Measurements from ENCODE around the gene HP. TPM values are rescaled to one million over a fixed set of nuclear protein-coding genes. Genes with fewer than 3 reads are reported as not detected.

Gene HP
- total and polyA plus RNA-seq, 2 of the 4 experiments (the other 2 are of a cell fraction) = not detected

- ChIA-PET POLR2A (ENCODE audit: unreplicated experiment) (no interaction called here), CTCF (no interaction called here)
- H2AFZ ChIP-seq (replicated peaks; ENCODE audit: low read length, poor library complexity) = no peak overlapping the region
- no peaks in the 10 kb centered on the region for H4K20me1 ChIP-seq (ENCODE audit: insufficient read depth, low read length)
- H3K14ac ChIP-seq (replicated peaks; ENCODE audit: low read depth, low read length) = no peak overlapping the region
- H3K4me1 ChIP-seq (ENCODE audit: control insufficient read depth, insufficient read depth, low read length) = no peaks in the 10 kb centered on the region
- no peak overlapping the region for H3K4me3 ChIP-seq (ENCODE audit: insufficient read depth, low read depth, low read length)
- H3K9ac ChIP-seq (ENCODE audit: low read depth, low read length) = no peak overlapping the region
- H3K79me1 ChIP-seq (ENCODE audit: low read depth in 1 of 2, low read length in 2 of 2) = no peaks in the 10 kb centered on the region
- no peak overlapping the region for H2AK5ac ChIP-seq (ENCODE audit: low read depth, low read length)
- dilution Hi-C loops (cut with HindIII; ENCODE audit: low sequenced_read_pairs, unreplicated experiment) = no loop called here
- 0 out of 2 replicates have a peak, but pooled peaks cover 3% of the 10 kb centered on the region for H3K9me1 ChIP-seq (ENCODE audit: insufficient read depth, low read length)
- no peak for ATAC-seq (ENCODE audit: low read depth)
- no peak overlapping the region for H3K27ac ChIP-seq (ENCODE audit: insufficient read depth, low read length)
- WGBS, 2 experiments (ENCODE audit: extremely low coverage in 2 of 2, insufficient read length in 1 of 2) = 95% methylated on average over 10 of the region's 19 CpGs; no CpG with 5 or more reads in 1 of the 2 experiments
- H4K8ac ChIP-seq (ENCODE audit: low read depth in 2 of 2, low read length in 2 of 2) = no peak overlapping the region
- no peak for DNase-seq
- intact Hi-C loops (cut with micrococcal nuclease) = no loop called here
- H2BK15ac ChIP-seq (ENCODE audit: low read depth, low read length) = no peak overlapping the region
- no peak overlapping the region for H3K56ac ChIP-seq (ENCODE audit: extremely low read depth, insufficient read depth, low read length)
- TF ChIP-seq CEBPB (IDR thresholded peaks at IDR 0.05; ENCODE audit: low read depth, low read length) = no peak
- no peak for TF ChIP-seq MAFK (IDR thresholded peaks at IDR 0.05; ENCODE audit: low read depth, low read length)
- no peak for TF ChIP-seq RFX5 (IDR thresholded peaks at IDR 0.05; ENCODE audit: low read depth, low read length)
- no peak for TF ChIP-seq FOS (IDR thresholded peaks at IDR 0.05; ENCODE audit: low read depth, low read length)
- no peak for TF ChIP-seq BHLHE40 (IDR thresholded peaks at IDR 0.05; ENCODE audit: low read depth, low read length)
- no peak for TF ChIP-seq RCOR1 (IDR thresholded peaks at IDR 0.05; ENCODE audit: insufficient replicate concordance, low read length)
- TF ChIP-seq MXI1 (IDR thresholded peaks at IDR 0.05; ENCODE audit: borderline replicate concordance, low read depth, low read length) = no peak
- no peak for TF ChIP-seq POLR2A (IDR thresholded peaks at IDR 0.05; ENCODE audit: low read depth, low read length)
- no peak for TF ChIP-seq ELK1 (IDR thresholded peaks at IDR 0.05; ENCODE audit: borderline replicate concordance, low read depth, low read length)
- no peak for TF ChIP-seq MAZ (IDR thresholded peaks at IDR 0.05; ENCODE audit: borderline replicate concordance, low read depth, low read length)
- no peak for TF ChIP-seq RAD21 (IDR thresholded peaks at IDR 0.05; ENCODE audit: low read length)
- no peak for TF ChIP-seq CTCF (conservative IDR thresholded peaks at IDR 0.05; ENCODE audit: low read depth, low read length)
- no peak for TF ChIP-seq CHD1 (IDR thresholded peaks at IDR 0.05; ENCODE audit: low read depth, low read length)
- no peak for TF ChIP-seq SMC3 (IDR thresholded peaks at IDR 0.05; ENCODE audit: low read depth, low read length)
- TF ChIP-seq USF2 (IDR thresholded peaks at IDR 0.05; ENCODE audit: low read depth, low read length) = no peak
- no peak for TF ChIP-seq NFE2L2 (IDR thresholded peaks at IDR 0.05; ENCODE audit: low read depth, low read length)
- in situ Hi-C loops (cut with MboI; ENCODE audit: low sequenced_read_pairs) = no loop called here
- no peak overlapping the region for H3K23ac ChIP-seq (ENCODE audit: low read depth, low read length)
- peaks cover 4% of the 10 kb centered on the region for H3K36me3 ChIP-seq (ENCODE audit: control insufficient read depth, insufficient read depth, low read length)
- H2BK5ac ChIP-seq (ENCODE audit: low read depth, low read length, poor library complexity, severe bottlenecking) = no peak overlapping the region
- H3K27me3 ChIP-seq (ENCODE audit: control insufficient read depth, insufficient read depth, low read length) = no peaks in the 10 kb centered on the region
- no peak overlapping the region for H3K18ac ChIP-seq (ENCODE audit: low read depth, low read length)
- no TSS peak for BruUV-seq (replicated peaks)
- H2BK120ac ChIP-seq (ENCODE audit: low read depth, low read length) = no peak overlapping the region
- no peaks in the 10 kb centered on the region for H3K9me3 ChIP-seq (ENCODE audit: control insufficient read depth, insufficient read depth, low read length)
- no peak overlapping the region for H3K4ac ChIP-seq (ENCODE audit: low read depth, low read length)
- H4K5ac ChIP-seq (ENCODE audit: low read depth, low read length) = no peak overlapping the region
- H3K4me2 ChIP-seq (ENCODE audit: low read depth, low read length) = no peak overlapping the region
- peak overlapping the region; percentile 40 for H2AK9ac ChIP-seq (replicated peaks; ENCODE audit: low read depth, low read length, poor library complexity)
- no peak overlapping the region for H4K91ac ChIP-seq (ENCODE audit: insufficient read depth, low read depth, low read length)
- no peak overlapping the region for H2BK20ac ChIP-seq (ENCODE audit: low read depth, low read length)
Measured at GRCh38 chr16:72025404-72026114, 28.7 kb upstream of the HP start.

Measured in IMR-90 (cell line).